Testis (tissue), 2 donors: ENCODE results near the gene KDM4C.

Experiments used
- POLR2A ChIP-seq: fragments of 450-650 bp; IDR thresholded peaks from one replicate; pipeline ENCODE4 v1.6.1; 2017; ENCODE audit warnings: antibody characterized with exemption, mild to moderate bottlenecking, moderate library complexity
- TF ChIP-seq, protein P1 (sequence below), 3 experiments: fragments of 450-650 bp in 2 of 3; fragments of 200-600 bp in 1 of 3; sonication (generic) in 1 of 3; IDR thresholded peaks; one replicate each; pipeline ENCODE4 v1.5.1; 2016 to 2019; ENCODE audit warnings: antibody characterized with exemption in 3 of 3, mild to moderate bottlenecking in 2 of 3, moderate library complexity in 1 of 3

DNA sequence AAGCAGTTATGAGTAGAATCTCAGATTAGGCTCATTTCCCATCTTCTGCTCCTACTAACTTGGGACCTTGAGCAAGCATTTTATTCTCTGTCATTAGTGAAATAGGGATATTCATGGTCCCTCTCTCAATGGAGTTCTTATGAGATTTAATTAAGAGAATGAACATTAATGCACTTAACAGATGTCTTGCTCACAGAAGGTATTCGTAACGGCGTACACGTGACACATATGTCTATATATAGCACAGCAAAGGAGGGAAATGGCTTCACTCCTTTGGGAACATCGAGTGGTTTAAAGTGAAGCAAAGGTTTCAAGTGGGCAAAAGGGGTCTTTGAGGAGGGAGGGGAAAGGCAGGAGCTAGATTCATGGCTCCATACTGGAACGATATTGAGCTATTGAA, 24.6 kb downstream of the KDM4C start:
- TF ChIP-seq, protein P1, sequence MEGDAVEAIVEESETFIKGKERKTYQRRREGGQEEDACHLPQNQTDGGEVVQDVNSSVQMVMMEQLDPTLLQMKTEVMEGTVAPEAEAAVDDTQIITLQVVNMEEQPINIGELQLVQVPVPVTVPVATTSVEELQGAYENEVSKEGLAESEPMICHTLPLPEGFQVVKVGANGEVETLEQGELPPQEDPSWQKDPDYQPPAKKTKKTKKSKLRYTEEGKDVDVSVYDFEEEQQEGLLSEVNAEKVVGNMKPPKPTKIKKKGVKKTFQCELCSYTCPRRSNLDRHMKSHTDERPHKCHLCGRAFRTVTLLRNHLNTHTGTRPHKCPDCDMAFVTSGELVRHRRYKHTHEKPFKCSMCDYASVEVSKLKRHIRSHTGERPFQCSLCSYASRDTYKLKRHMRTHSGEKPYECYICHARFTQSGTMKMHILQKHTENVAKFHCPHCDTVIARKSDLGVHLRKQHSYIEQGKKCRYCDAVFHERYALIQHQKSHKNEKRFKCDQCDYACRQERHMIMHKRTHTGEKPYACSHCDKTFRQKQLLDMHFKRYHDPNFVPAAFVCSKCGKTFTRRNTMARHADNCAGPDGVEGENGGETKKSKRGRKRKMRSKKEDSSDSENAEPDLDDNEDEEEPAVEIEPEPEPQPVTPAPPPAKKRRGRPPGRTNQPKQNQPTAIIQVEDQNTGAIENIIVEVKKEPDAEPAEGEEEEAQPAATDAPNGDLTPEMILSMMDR (IDR thresholded peaks at IDR 0.05): no peak
- TF ChIP-seq POLR2A: no peak
